IPS-18c (cell line): ENCODE data around the gene NLK.
"Not testable (repeated sequence)": the region's sequence is repeated elsewhere in the genome, so short reads cannot be mapped to it uniquely, and the experiment has no call there.

Experiments used
- H3K4me3 ChIP-seq: 2 replicates; pipeline ENCODE4 v1.7.0; 2013; ENCODE audit warnings: low read depth, mild to moderate bottlenecking, low read length, moderate library complexity; ENCODE audit not compliant: insufficient read depth
- H3K9me3 ChIP-seq: one replicate; pipeline ENCODE4 v1.6.1; 2013; ENCODE audit warnings: mild to moderate bottlenecking, low read length, moderate library complexity; ENCODE audit not compliant: control insufficient read depth, insufficient read depth

The NLK gene

GRCh38 chr17:28087743-28088142 is 45.3 kb downstream of the NLK start:
- Histone ChIP-seq H3K4me3 (no peak overlapping the region), H3K9me3 (no peaks in the 10 kb centered on the region)

- H3K4me3 ChIP-seq, result no peak overlapping the region
- no peaks in the 10 kb centered on the region for H3K9me3 ChIP-seq
Observed at GRCh38 chr17:28090551-28090950, 48.1 kb downstream of the NLK start.

- Histone ChIP-seq H3K9me3 (no peaks in the 10 kb centered on the region), H3K4me3 (no peak overlapping the region)
Observed at GRCh38 chr17:28092088-28092487, 49.6 kb downstream of the NLK start.

- Histone ChIP-seq H3K4me3 (no peak overlapping the region), H3K9me3 (no peaks in the 10 kb centered on the region)
Observed at GRCh38 chr17:28093999-28094716, 51.7 kb downstream of the NLK start.

- Histone ChIP-seq H3K9me3 (no peaks in the 10 kb centered on the region), H3K4me3 (no peak overlapping the region)
Observed at GRCh38 chr17:28096756-28097155, 54.3 kb downstream of the NLK start.

- no peaks in the 10 kb centered on the region for H3K9me3 ChIP-seq
Observed at GRCh38 chr17:28097254-28097653, 54.8 kb downstream of the NLK start.

GRCh38 chr17:28097901-28098300 is 55.4 kb downstream of the NLK start:
- Histone ChIP-seq H3K9me3 (no peaks in the 10 kb centered on the region), H3K4me3 (no peak overlapping the region)

More at GRCh38 chr17:28097254-28097653, 54.8 kb downstream of the NLK start:
- H3K4me3 ChIP-seq, result no peak overlapping the region

GRCh38 chr17:28098591-28098990 is 56.1 kb downstream of the NLK start:
- H3K4me3 ChIP-seq, H3K9me3 ChIP-seq: not testable (repeated sequence)

GRCh38 chr17:28100251-28100650 is 57.8 kb downstream of the NLK start:
- H3K4me3 ChIP-seq, result no peak overlapping the region

GRCh38 chr17:28100936-28101335 is 58.5 kb downstream of the NLK start:
- Histone ChIP-seq H3K4me3 (no peak overlapping the region), H3K9me3 (no peaks in the 10 kb centered on the region)

More at GRCh38 chr17:28100251-28100650, 57.8 kb downstream of the NLK start:
- no peaks in the 10 kb centered on the region for H3K9me3 ChIP-seq

GRCh38 chr17:28101919-28102318 is 59.4 kb downstream of the NLK start:
- H3K4me3 ChIP-seq, result no peak overlapping the region

GRCh38 chr17:28105501-28105900 is 63.0 kb downstream of the NLK start:
- H3K4me3 ChIP-seq, result no peak overlapping the region
- no peaks in the 10 kb centered on the region for H3K9me3 ChIP-seq

More at GRCh38 chr17:28101919-28102318, 59.4 kb downstream of the NLK start:
- no peaks in the 10 kb centered on the region for H3K9me3 ChIP-seq

- Histone ChIP-seq H3K4me3 (no peak overlapping the region), H3K9me3 (no peaks in the 10 kb centered on the region)
Observed at GRCh38 chr17:28110184-28110583, 67.7 kb downstream of the NLK start.

GRCh38 chr17:28112181-28112580 is 69.7 kb downstream of the NLK start:
- Histone ChIP-seq H3K4me3 (no peak overlapping the region), H3K9me3 (no peaks in the 10 kb centered on the region)

GRCh38 chr17:28112606-28113005 is 70.1 kb downstream of the NLK start:
- H3K9me3 ChIP-seq, result no peaks in the 10 kb centered on the region
- H3K4me3 ChIP-seq, result no peak overlapping the region

GRCh38 chr17:28113269-28113668 is 70.8 kb downstream of the NLK start:
- H3K4me3 ChIP-seq, result no peak overlapping the region
- no peaks in the 10 kb centered on the region for H3K9me3 ChIP-seq

- Histone ChIP-seq H3K9me3 (no peaks in the 10 kb centered on the region), H3K4me3 (no peak overlapping the region)
Observed at GRCh38 chr17:28115046-28115445, 72.6 kb downstream of the NLK start.

- Histone ChIP-seq H3K9me3 (no peaks in the 10 kb centered on the region), H3K4me3 (no peak overlapping the region)
Observed at GRCh38 chr17:28117304-28117703, 74.8 kb downstream of the NLK start.

GRCh38 chr17:28118362-28118761 is 75.9 kb downstream of the NLK start:
- no peaks in the 10 kb centered on the region for H3K9me3 ChIP-seq
- H3K4me3 ChIP-seq, result no peak overlapping the region
